Osteocyte (in vitro differentiated cells): ENCODE data around the gene ATXN1. TPM values are rescaled to one million over a fixed set of nuclear protein-coding genes. Genes with fewer than 3 reads are reported as not detected.

Experiments used
- DNase-seq: peaks from one replicate; pipeline ENCODE4 v3.0.0; 2021; ENCODE audit warnings: mixed read lengths; ENCODE audit not compliant: unreplicated experiment; ENCODE audit errors: extremely low spot score
- H3K27ac Mint-ChIP-seq: one replicate; pipeline ENCODE4 v1.8.0; 2021; ENCODE audit warnings: mild to moderate bottlenecking, mixed read lengths; ENCODE audit not compliant: unreplicated experiment
- H3K27me3 Mint-ChIP-seq: one replicate; pipeline ENCODE4 v1.8.0; 2021; ENCODE audit warnings: mixed read lengths; ENCODE audit not compliant: unreplicated experiment
- H3K36me3 Mint-ChIP-seq: one replicate; pipeline ENCODE4 v1.8.0; 2021; ENCODE audit warnings: mixed read lengths; ENCODE audit not compliant: unreplicated experiment
- H3K4me1 Mint-ChIP-seq: one replicate; pipeline ENCODE4 v1.8.0; 2021; ENCODE audit warnings: mixed read lengths; ENCODE audit not compliant: unreplicated experiment
- H3K4me3 Mint-ChIP-seq: one replicate; pipeline ENCODE4 v1.8.0; 2021; ENCODE audit warnings: mild to moderate bottlenecking, moderate library complexity, mixed read lengths; ENCODE audit not compliant: unreplicated experiment
- H3K9me3 Mint-ChIP-seq: one replicate; pipeline ENCODE4 v1.8.0; 2021; ENCODE audit warnings: mixed read lengths; ENCODE audit not compliant: unreplicated experiment
- CTCF ChIP-seq: fragments of 200-600 bp; sonication (generic); IDR thresholded peaks from 2 replicates; pipeline ENCODE4 v1.5.0; 2021; ENCODE audit warnings: antibody characterized with exemption, mild to moderate bottlenecking, moderate library complexity
- total RNA-seq: library from RNA; stranded (reverse); gene quantifications from 2 replicates; pipeline ENCODE4 v1.2.1, GENCODE V29; 2021

Gene ATXN1
- total RNA-seq, 1 donor from 2014 or later = 54.4 TPM

GRCh38 chr6:16757332-16757731 is 3.9 kb downstream of the ATXN1 start:
- Mint-ChIP-seq H3K4me3 (no peak overlapping the region), H3K27ac (peak overlapping the region; percentile 42), H3K27me3 (no peaks in the 10 kb centered on the region), H3K9me3 (no peaks in the 10 kb centered on the region), H3K4me1 (peaks cover 56% of the 10 kb centered on the region), H3K36me3 (peaks cover 2% of the 10 kb centered on the region)
- TF ChIP-seq CTCF = no peak
- no peak for DNase-seq

- Mint-ChIP-seq H3K36me3 (peaks cover 2% of the 10 kb centered on the region), H3K4me1 (peaks cover 62% of the 10 kb centered on the region), H3K9me3 (no peaks in the 10 kb centered on the region), H3K27me3 (no peaks in the 10 kb centered on the region), H3K4me3 (no peak overlapping the region), H3K27ac (peak overlapping the region; percentile 42)
- DNase-seq = no peak
- no peak for TF ChIP-seq CTCF
These were observed 4.5 kb downstream of the ATXN1 start for GRCh38 chr6:16756660-16757255.

- H3K27me3 Mint-ChIP-seq = no peaks in the 10 kb centered on the region
- TF ChIP-seq CTCF = no peak
- H3K4me3 Mint-ChIP-seq = no peak overlapping the region
- peak overlapping the region; percentile 18 for H3K27ac Mint-ChIP-seq
- H3K36me3 Mint-ChIP-seq = peaks cover 11% of the 10 kb centered on the region
- H3K9me3 Mint-ChIP-seq = no peaks in the 10 kb centered on the region
- peaks cover 74% of the 10 kb centered on the region for H3K4me1 Mint-ChIP-seq
- DNase-seq = no peak
These were observed 5.7 kb downstream of the ATXN1 start for GRCh38 chr6:16755544-16755943.

GRCh38 chr6:16754876-16755275 is 6.4 kb downstream of the ATXN1 start:
- Mint-ChIP-seq H3K4me1 (peaks cover 75% of the 10 kb centered on the region), H3K36me3 (peaks cover 16% of the 10 kb centered on the region), H3K27ac (no peak overlapping the region), H3K4me3 (no peak overlapping the region), H3K9me3 (no peaks in the 10 kb centered on the region), H3K27me3 (no peaks in the 10 kb centered on the region)
- TF ChIP-seq CTCF = no peak
- DNase-seq = no peak

- no peak for DNase-seq
- no peaks in the 10 kb centered on the region for H3K27me3 Mint-ChIP-seq
- H3K4me3 Mint-ChIP-seq = no peak overlapping the region
- H3K4me1 Mint-ChIP-seq = peaks cover 72% of the 10 kb centered on the region
- H3K9me3 Mint-ChIP-seq = no peaks in the 10 kb centered on the region
- TF ChIP-seq CTCF = no peak
- H3K27ac Mint-ChIP-seq = no peak overlapping the region
- peaks cover 21% of the 10 kb centered on the region for H3K36me3 Mint-ChIP-seq
These were observed 7.0 kb downstream of the ATXN1 start for GRCh38 chr6:16754274-16754673.
